ENCODE measurements around the gene BBS9.
"Not testable (repeated sequence)": the region's sequence is repeated elsewhere in the genome, so short reads cannot be mapped to it uniquely, and the experiment has no call there.

The BBS9 gene

GRCh38 chr7:33300131-33300530 is 170.8 kb downstream of the BBS9 start:
- TF ChIP-seq CTCF (IDR thresholded peaks at IDR 0.05): no peak
- H3K27ac ChIP-seq: no peak overlapping the region
- H3K9me3 ChIP-seq: no peaks in the 10 kb centered on the region
- no peaks in the 10 kb centered on the region for H3K36me3 ChIP-seq
- H3K4me1 ChIP-seq (ENCODE audit: control insufficient read depth in 1 of 2, insufficient read depth in 1 of 2, low read depth in 1 of 2, low read length in 1 of 2): no peaks in the 10 kb centered on the region
- H3K4me3 ChIP-seq (ENCODE audit: low read depth in 1 of 2, low read length in 1 of 2): no peak overlapping the region
- no peaks in the 10 kb centered on the region for H3K27me3 ChIP-seq

GRCh38 chr7:33300742-33301141 is 171.4 kb downstream of the BBS9 start:
- no peaks in the 10 kb centered on the region for H3K4me1 ChIP-seq (ENCODE audit: control insufficient read depth in 1 of 2, insufficient read depth in 1 of 2, low read depth in 1 of 2, low read length in 1 of 2)
- no peaks in the 10 kb centered on the region for H3K36me3 ChIP-seq
- H3K27ac ChIP-seq: no peak overlapping the region
- no peaks in the 10 kb centered on the region for H3K9me3 ChIP-seq
- no peak overlapping the region for H3K4me3 ChIP-seq (ENCODE audit: low read depth in 1 of 2, low read length in 1 of 2)
- H3K27me3 ChIP-seq: no peaks in the 10 kb centered on the region
- TF ChIP-seq CTCF (IDR thresholded peaks at IDR 0.05): no peak

GRCh38 chr7:33303978-33304557 is 174.7 kb downstream of the BBS9 start:
- not testable (repeated sequence) for H3K27me3 ChIP-seq; H3K4me1 ChIP-seq (ENCODE audit: control insufficient read depth in 1 of 2, insufficient read depth in 1 of 2, low read depth in 1 of 2, low read length in 1 of 2); H3K27ac ChIP-seq; H3K9me3 ChIP-seq; H3K36me3 ChIP-seq; H3K4me3 ChIP-seq (ENCODE audit: low read depth in 1 of 2, low read length in 1 of 2)

GRCh38 chr7:33307205-33307604 is 177.8 kb downstream of the BBS9 start:
- H3K4me3 ChIP-seq (ENCODE audit: low read depth in 1 of 2, low read length in 1 of 2): no peak overlapping the region
- no peaks in the 10 kb centered on the region for H3K36me3 ChIP-seq
- H3K4me1 ChIP-seq (ENCODE audit: control insufficient read depth in 1 of 2, insufficient read depth in 1 of 2, low read depth in 1 of 2, low read length in 1 of 2): no peaks in the 10 kb centered on the region
- no peak for TF ChIP-seq CTCF (IDR thresholded peaks at IDR 0.05)
- no peaks in the 10 kb centered on the region for H3K27me3 ChIP-seq
- H3K9me3 ChIP-seq: no peaks in the 10 kb centered on the region
- no peak overlapping the region for H3K27ac ChIP-seq

GRCh38 chr7:33310546-33310945 is 181.2 kb downstream of the BBS9 start:
- Histone ChIP-seq H3K4me3 (ENCODE audit: low read depth in 1 of 2, low read length in 1 of 2) (no peak overlapping the region), H3K27ac (no peak overlapping the region), H3K36me3 (no peaks in the 10 kb centered on the region), H3K9me3 (no peaks in the 10 kb centered on the region), H3K4me1 (ENCODE audit: control insufficient read depth in 1 of 2, insufficient read depth in 1 of 2, low read depth in 1 of 2, low read length in 1 of 2) (no peaks in the 10 kb centered on the region), H3K27me3 (no peaks in the 10 kb centered on the region)
- no peak for TF ChIP-seq CTCF (IDR thresholded peaks at IDR 0.05)

GRCh38 chr7:33325754-33326484 is 196.6 kb downstream of the BBS9 start:
- Histone ChIP-seq H3K4me3 (ENCODE audit: low read depth in 1 of 2, low read length in 1 of 2) (no peak overlapping the region), H3K4me1 (ENCODE audit: control insufficient read depth in 1 of 2, insufficient read depth in 1 of 2, low read depth in 1 of 2, low read length in 1 of 2) (no peaks in the 10 kb centered on the region), H3K9me3 (no peaks in the 10 kb centered on the region), H3K27ac (no peak overlapping the region), H3K27me3 (no peaks in the 10 kb centered on the region), H3K36me3 (no peaks in the 10 kb centered on the region)
- no peak for TF ChIP-seq CTCF (IDR thresholded peaks at IDR 0.05)
